HG02943 (cell line): Measurements from ENCODE around the gene GPRC5B.

Experiments used
- ATAC-seq: cut with Tn5 transposase; IDR thresholded peaks from one replicate; pipeline ENCODE4 v1.9.1; 2021; ENCODE audit warnings: mild to moderate bottlenecking, low read depth, moderate library complexity; ENCODE audit not compliant: unreplicated experiment

GPRC5B gene

GRCh38 chr16:19898924-19899604 is 14.4 kb upstream of the GPRC5B start:
- ATAC-seq: no peak

- ATAC-seq: no peak
These were observed 13.5 kb upstream of the GPRC5B start for GRCh38 chr16:19898166-19898565.

- ATAC-seq: no peak
These were observed 12.3 kb upstream of the GPRC5B start for GRCh38 chr16:19896951-19897350.

- ATAC-seq: no peak
These were observed 9.9 kb upstream of the GPRC5B start for GRCh38 chr16:19894586-19894985.

- ATAC-seq: no peak
These were observed 8.3 kb upstream of the GPRC5B start for GRCh38 chr16:19892902-19893301.

GRCh38 chr16:19890901-19891300 is 6.3 kb upstream of the GPRC5B start:
- no peak for ATAC-seq

GRCh38 chr16:19888834-19889233 is 4.2 kb upstream of the GPRC5B start:
- ATAC-seq: no peak

GRCh38 chr16:19886073-19886941 is 1.7 kb upstream of the GPRC5B start:
- ATAC-seq: no peak

- ATAC-seq: no peak
These were observed 914 bp upstream of the GPRC5B start for GRCh38 chr16:19885451-19886072.

- no peak for ATAC-seq
These were observed 622 bp downstream of the GPRC5B start for GRCh38 chr16:19883966-19884485.

- no peak for ATAC-seq
These were observed 1.2 kb downstream of the GPRC5B start for GRCh38 chr16:19883296-19883965.

GRCh38 chr16:19882646-19883045 is 2.0 kb downstream of the GPRC5B start:
- ATAC-seq: no peak

GRCh38 chr16:19882186-19882585 is 2.5 kb downstream of the GPRC5B start:
- ATAC-seq: no peak

- ATAC-seq: no peak
These were observed 2.9 kb downstream of the GPRC5B start for GRCh38 chr16:19881783-19882182.

- no peak for ATAC-seq
These were observed 3.6 kb downstream of the GPRC5B start for GRCh38 chr16:19881028-19881427.

GRCh38 chr16:19879241-19879792 is 5.3 kb downstream of the GPRC5B start:
- ATAC-seq: no peak

GRCh38 chr16:19878757-19879156 is 5.9 kb downstream of the GPRC5B start:
- ATAC-seq: no peak

- ATAC-seq: no peak
These were observed 8.1 kb downstream of the GPRC5B start for GRCh38 chr16:19876501-19877059.

- ATAC-seq: no peak
These were observed 8.7 kb downstream of the GPRC5B start for GRCh38 chr16:19875900-19876299.
